Gastrocnemius medialis (tissue), 4 donors: ENCODE data around the gene TLR6.

Experiments used
- POLR2A ChIP-seq, 2 donors: fragments of 450-650 bp; IDR thresholded peaks; one replicate each; pipeline ENCODE4 v1.6.1; 2017; ENCODE audit warnings: antibody characterized with exemption in 2 of 2, mild to moderate bottlenecking in 2 of 2, moderate library complexity in 2 of 2
- TF ChIP-seq, protein P1 (sequence below), 5 experiments: fragments of 450-650 bp in 3 of 5; fragments of 200-600 bp in 2 of 5; sonication (generic) in 2 of 5; IDR thresholded peaks in 4 of 5; conservative IDR thresholded peaks in 1 of 5; 1 replicate in 4 of 5; 2 replicates in 1 of 5; pipeline ENCODE4 v1.5.1; 2016 to 2019; ENCODE audit warnings: antibody characterized with exemption in 5 of 5, mild to moderate bottlenecking in 3 of 5, moderate library complexity in 3 of 5

DNA sequence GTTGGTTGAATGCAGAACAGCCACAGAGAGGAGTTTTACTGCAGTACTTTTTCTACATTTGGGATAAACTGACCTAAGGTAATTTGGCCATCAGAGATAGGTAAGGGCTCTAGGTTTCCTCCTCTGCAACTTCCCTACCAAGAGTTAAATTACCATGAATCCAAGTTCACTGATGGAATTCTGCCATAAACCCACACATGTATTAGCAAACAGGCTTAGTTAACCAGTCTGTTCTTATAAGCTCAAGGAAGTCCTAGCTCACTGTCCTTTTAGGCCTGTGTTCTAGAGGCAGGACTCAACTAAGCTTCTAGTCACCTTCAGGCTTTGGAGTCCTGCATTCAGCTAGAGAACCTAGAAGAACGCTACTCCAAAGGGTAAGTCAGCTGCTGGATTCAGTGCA, 15.0 kb upstream of the TLR6 start:
- TF ChIP-seq, protein P1, sequence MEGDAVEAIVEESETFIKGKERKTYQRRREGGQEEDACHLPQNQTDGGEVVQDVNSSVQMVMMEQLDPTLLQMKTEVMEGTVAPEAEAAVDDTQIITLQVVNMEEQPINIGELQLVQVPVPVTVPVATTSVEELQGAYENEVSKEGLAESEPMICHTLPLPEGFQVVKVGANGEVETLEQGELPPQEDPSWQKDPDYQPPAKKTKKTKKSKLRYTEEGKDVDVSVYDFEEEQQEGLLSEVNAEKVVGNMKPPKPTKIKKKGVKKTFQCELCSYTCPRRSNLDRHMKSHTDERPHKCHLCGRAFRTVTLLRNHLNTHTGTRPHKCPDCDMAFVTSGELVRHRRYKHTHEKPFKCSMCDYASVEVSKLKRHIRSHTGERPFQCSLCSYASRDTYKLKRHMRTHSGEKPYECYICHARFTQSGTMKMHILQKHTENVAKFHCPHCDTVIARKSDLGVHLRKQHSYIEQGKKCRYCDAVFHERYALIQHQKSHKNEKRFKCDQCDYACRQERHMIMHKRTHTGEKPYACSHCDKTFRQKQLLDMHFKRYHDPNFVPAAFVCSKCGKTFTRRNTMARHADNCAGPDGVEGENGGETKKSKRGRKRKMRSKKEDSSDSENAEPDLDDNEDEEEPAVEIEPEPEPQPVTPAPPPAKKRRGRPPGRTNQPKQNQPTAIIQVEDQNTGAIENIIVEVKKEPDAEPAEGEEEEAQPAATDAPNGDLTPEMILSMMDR (IDR thresholded peaks at IDR 0.05 in 4 of 5, conservative IDR thresholded peaks at IDR 0.05 in 1 of 5): no peak
- TF ChIP-seq POLR2A (IDR thresholded peaks at IDR 0.05): no peak
